Measurements from ENCODE around the gene TMEM272.

GRCh38 chr13:51794964-51795363 is 50.0 kb downstream of the TMEM272 start:
- TF ChIP-seq CTCF (IDR thresholded peaks at IDR 0.05; ENCODE audit: extremely low read depth in 1 of 2, insufficient read depth in 1 of 2, low read depth in 1 of 2, low read length in 2 of 2) (no peak), EZH2 (IDR thresholded peaks at IDR 0.05; ENCODE audit: borderline replicate concordance, low read depth, low read length, severe bottlenecking) (no peak), POLR2AphosphoS5 (IDR thresholded peaks at IDR 0.05; ENCODE audit: insufficient read depth, low read depth, low read length) (no peak), MAX (IDR thresholded peaks at IDR 0.05; ENCODE audit: insufficient read depth, insufficient read length) (no peak)

Measured in endothelial cell of umbilical vein (primary cell).